Esophagus muscularis mucosa (tissue), 3 donors: ENCODE results near the gene FPR3.

ENCODE experiments used
- CTCF ChIP-seq, 3 experiments: fragments of 200-600 bp in 2 of 3; fragments of 450-650 bp in 1 of 3; sonication (generic) in 2 of 3; IDR thresholded peaks; one replicate each; pipeline ENCODE4 v1.5.1; 2017 to 2019; ENCODE audit warnings: antibody characterized with exemption in 3 of 3, mild to moderate bottlenecking in 2 of 3, moderate library complexity in 1 of 3
- POLR2A ChIP-seq: fragments of 450-650 bp; IDR thresholded peaks from one replicate; pipeline ENCODE4 v1.6.1; 2017; ENCODE audit warnings: antibody characterized with exemption, moderate library complexity, mild to moderate bottlenecking, low read depth
- POLR2AphosphoS5 ChIP-seq, 2 donors: sonication (generic); formaldehyde crosslinking; IDR thresholded peaks; one replicate each; pipeline ENCODE4 v1.6.1; 2017; ENCODE audit warnings: antibody characterized with exemption in 2 of 2

GRCh38 chr19:51800473-51801244 is 5.7 kb downstream of the FPR3 start:
- no peak for TF ChIP-seq POLR2AphosphoS5 (IDR thresholded peaks at IDR 0.05)
- no peak for TF ChIP-seq CTCF (IDR thresholded peaks at IDR 0.05)
- no peak for TF ChIP-seq POLR2A
